Hippocampal formation (tissue), 2 donors: ENCODE measurements around the gene NET1.
"Not testable (repeated sequence)": the region's sequence is repeated elsewhere in the genome, so short reads cannot be mapped to it uniquely, and the experiment has no call there.

Experiments used
- DNase-seq, 2 donors: peaks; one replicate each; lab custom pipeline; 2025; lab: John Stamatoyannopoulos, UW

The NET1 gene

GRCh38 chr10:5399332-5399731, 13.0 kb upstream of the NET1 start:
- no peak for DNase-seq

DNA sequence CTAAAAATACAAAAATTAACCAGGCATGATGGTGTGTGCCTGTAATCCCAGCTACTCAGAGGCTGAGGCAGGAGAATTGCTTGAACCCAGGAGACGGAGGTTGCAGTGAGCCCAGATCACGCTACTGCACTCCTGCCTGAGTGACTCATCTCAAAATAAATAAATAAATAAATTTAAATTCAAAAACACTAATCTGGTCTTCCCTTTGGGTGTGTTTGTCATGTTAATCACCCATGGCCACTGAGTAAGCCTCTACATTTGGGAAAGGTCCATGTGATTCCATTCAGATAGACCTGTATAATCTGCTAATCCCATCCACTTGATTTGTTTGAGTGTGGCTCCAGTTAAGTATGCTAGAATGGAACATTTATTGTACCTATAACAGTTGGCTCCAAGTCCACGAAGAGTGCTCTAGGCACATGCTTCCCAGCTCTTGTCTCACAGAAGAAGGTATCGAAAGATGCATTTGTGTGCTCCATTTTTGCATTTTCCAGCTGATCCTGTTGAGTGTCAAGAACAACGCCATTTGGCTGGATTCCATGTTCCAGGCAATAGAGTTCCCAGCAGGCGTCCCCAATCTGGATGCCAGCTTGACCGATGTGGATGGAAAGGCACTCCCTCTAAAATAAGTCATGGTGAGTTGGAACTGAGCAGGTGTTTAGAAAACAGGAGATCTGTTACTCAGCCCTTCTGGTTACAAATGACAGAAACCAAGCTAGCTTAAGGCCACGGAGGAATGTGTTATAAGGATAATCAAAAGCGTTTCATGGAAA, 11.7 kb upstream of the NET1 start:
- no peak for DNase-seq

DNA sequence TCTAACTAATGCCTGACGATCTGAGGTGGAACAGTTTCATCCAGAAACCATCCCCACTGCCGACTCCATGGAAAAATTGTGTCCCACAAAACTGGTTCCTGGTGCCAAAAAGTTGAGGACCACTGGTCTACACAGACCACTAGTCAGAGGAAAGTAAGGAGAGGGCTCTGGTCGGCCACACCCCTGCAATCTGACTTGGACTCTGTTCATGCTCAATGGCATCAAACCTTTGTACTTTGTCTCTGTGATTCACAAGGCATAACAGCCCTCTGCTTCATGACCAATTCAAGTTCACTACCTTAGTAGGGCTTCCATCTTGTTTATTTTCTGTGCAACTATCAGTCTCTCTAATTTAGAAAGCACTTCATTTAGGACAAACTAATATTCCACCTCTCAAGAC, 9.6 kb upstream of the NET1 start:
- no peak for DNase-seq

DNA sequence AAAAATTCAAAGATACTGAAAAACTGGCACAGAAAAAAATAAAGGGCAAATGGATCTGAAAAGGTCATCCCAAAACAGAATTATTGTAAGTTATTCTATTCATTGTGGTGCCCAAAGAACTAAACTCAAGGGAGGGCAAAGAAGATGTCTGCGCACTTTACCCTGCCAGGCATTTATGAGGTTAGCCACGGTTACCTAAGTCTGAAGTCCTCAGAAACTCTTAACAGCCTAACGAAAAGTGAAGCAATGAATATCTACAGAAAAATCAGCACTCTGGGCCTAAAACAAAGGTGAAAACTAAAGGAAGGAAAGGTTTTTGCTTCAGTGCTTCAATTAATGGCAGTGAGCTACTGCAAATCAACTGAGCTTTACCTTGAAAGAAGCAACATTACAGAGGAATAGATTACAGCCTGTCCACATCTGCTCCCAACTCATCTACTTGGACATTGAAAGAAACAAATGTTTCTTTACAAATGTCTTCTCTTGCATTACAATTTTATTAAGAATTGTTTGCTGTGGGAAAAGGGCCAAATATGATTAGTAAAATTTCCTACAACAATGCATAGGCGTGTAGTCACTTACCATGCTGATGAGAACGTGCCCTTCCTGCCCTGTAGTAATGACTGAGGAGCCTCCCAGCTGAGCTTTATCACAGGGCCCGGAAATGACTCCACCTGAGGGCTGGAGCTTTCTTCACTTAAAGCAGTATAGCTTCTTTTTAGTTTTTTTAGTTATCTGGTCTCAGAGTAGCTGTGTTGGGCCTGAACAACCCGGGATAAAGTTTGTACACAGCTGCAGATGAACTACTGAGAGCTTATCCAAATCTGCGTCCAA, 7.9 kb upstream of the NET1 start, which contains the start of gene TUBAL3:
TSS of gene TUBAL3 (minus strand) at position 621 of the 834 bp plus-strand sequence. CDS start at position 585, 36 bp downstream.
- no peak for DNase-seq

GRCh38 chr10:5406918-5407317, 5.4 kb upstream of the NET1 start:
- DNase-seq: no peak

- DNase-seq: not testable (repeated sequence)
These were observed 1.6 kb upstream of the NET1 start for GRCh38 chr10:5410787-5411186.

DNA sequence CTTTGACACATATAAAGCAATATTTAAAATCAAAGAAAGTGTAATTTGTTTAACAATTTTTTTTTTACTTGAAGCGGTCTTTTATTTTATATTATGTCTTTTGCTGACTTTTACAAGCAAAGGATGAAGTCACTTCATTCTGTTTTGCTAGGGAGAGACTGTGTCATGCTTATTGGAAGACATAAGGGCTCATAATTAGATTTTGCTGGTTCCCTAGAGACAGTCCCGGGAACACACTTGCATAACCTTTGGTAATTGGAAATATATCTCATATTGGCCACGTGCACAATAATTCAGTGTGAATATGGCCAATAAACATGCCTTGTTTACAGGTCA, 448 bp upstream of the NET1 start:
- DNase-seq: no peak

GRCh38 chr10:5413012-5413938, 918 bp downstream of the NET1 start:
- no peak for DNase-seq

GRCh38 chr10:5416981-5417380, 4.6 kb downstream of the NET1 start:
- DNase-seq: no peak

GRCh38 chr10:5418584-5418983, 6.2 kb downstream of the NET1 start:
- DNase-seq: no peak

GRCh38 chr10:5419466-5420094, 7.2 kb downstream of the NET1 start:
- no peak for DNase-seq

DNA sequence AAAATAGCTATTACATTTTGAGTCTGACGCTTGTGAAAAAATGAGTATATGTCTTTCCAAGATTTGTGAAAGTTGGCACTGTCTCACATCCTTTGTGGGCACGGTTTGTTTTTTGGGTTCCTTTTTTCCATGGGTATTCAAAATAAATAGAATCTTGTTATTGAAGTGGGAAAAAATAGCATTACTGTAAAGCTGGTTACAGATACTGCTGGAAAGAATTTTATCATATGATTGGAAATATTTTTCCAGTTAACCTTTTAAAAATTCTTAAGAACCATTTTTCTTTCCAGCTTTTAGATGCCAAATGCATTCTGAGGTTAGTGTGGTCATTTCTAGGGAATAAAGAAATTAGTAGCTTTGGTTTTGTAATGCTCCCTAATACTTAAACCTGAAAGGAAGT, 11.4 kb downstream of the NET1 start:
- DNase-seq: no peak

DNA sequence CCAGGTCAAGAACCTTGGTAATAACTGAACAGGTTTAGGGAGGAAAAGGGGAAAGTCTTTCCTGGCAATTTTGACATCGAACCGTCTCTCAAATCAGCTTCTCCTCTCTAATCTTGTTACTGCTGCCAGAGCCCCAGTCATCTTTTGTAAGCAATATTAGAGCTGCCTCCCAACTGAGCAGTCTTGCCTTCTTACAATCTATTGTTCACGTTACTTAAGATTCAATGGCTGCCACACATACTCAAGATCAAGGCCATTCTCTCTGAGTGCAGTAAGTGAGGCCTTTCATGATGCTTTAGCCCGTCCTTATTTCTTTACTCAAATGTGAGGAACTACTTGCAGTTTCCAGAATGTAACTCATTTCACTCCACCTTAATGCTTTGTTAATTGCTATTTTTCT, 12.4 kb downstream of the NET1 start:
- no peak for DNase-seq

GRCh38 chr10:5428133-5428532, 15.8 kb downstream of the NET1 start:
- no peak for DNase-seq

GRCh38 chr10:5433182-5433581, 20.8 kb downstream of the NET1 start:
- DNase-seq: no peak

DNA sequence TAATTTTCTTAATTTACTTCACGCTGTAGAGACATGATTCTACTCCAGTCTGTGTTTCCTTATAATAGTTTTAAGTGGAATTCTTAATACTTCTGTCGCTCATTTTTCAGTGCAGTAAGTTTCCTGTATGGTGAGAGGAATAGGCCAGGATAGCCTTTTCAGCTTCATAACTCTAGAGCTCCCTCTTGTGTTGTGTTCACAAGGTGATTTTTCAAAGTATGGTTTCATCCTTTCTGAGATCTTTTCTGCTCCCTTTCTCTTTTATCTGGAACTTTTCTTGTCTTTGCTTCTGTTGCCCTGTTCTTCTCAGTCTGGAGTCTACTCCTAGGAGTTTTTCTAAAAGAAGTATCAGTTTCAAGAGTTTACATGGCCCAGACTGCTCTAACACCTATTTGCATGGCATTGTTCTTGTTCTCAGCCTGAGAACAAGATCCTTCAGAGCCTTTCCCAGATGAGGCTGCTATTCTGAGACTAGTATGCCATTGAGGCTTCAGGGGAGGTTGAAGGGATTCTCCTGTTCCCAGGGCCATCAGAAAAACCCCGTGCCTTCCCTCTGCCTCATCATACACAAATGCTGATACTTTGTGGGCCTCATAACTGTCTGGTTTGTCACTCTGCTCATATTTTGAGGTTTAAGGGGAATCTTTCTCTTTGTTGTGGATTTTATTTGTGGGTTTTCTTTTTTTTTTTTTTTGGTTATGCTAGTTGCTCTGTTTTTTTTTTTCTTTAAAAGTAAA, 21.8 kb downstream of the NET1 start:
- peak in 1 of 2 donors; percentile 34 for DNase-seq

DNA sequence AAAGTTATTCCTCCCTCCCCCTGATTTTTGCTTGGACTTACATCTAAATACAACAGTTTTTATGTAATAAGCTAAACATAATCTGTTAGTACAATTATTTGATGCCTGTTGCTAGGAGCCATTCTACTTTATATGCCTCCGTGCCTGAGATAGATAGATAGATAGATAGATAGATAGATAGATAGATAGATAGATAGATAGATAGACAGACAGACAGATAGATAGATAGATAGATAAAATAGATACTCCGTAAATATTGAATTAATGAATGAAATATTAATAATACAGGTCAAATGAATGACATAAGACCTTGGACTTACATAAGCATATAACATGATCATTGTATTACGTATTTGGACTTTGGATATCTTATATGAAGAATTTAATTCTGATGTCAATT, 23.0 kb downstream of the NET1 start:
- no peak for DNase-seq

- no peak for DNase-seq
These were observed 27.8 kb downstream of the NET1 start for GRCh38 chr10:5440206-5440605.

DNA sequence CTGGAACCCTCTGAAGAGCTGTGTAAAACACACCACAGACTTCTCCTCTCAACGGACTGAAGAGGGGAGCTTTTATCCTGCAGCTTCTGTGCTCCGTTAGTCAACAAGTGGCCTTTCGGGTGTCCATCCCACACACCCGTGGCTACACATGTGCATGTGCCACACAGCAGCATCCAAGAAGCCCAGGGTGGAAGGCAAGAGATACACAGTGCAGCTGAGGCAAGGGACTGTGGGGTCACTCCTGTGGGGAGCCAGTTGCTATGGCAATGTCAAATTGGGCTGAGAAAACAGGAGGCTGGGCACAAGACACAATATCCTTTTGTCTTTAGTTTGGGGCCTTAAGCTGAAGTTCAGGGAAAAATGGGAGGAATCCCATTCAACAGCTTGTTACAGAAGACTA, 28.7 kb downstream of the NET1 start:
- no peak for DNase-seq

- DNase-seq: peak in 1 of 2 donors; percentile 58
These were observed 30.0 kb downstream of the NET1 start for GRCh38 chr10:5442065-5442989.
